Epithelial cell of esophagus (primary cell): Measurements from ENCODE around the gene DTX3.

ENCODE experiments used
- DNase-seq: peaks from one replicate; pipeline ENCODE4 v3.0.0; 2010; ENCODE audit warnings: low read depth
- H3K4me3 ChIP-seq: 2 replicates; pipeline ENCODE4 v1.5.1; 2011; ENCODE audit warnings: mild to moderate bottlenecking, low read length, control low read depth
- TF ChIP-seq, protein P1 (sequence below): IDR thresholded peaks from 2 replicates; pipeline ENCODE4 v1.5.1; 2011; ENCODE audit warnings: low read depth, mild to moderate bottlenecking, low read length, control low read depth, inconsistent platforms; ENCODE audit not compliant: insufficient read depth; ENCODE audit errors: missing control alignments

Gene DTX3

GRCh38 chr12:57625261-57626032 is 20.8 kb downstream of the DTX3 start:
- no peak overlapping the region for H3K4me3 ChIP-seq
- DNase-seq: no peak
- TF ChIP-seq, protein P1, sequence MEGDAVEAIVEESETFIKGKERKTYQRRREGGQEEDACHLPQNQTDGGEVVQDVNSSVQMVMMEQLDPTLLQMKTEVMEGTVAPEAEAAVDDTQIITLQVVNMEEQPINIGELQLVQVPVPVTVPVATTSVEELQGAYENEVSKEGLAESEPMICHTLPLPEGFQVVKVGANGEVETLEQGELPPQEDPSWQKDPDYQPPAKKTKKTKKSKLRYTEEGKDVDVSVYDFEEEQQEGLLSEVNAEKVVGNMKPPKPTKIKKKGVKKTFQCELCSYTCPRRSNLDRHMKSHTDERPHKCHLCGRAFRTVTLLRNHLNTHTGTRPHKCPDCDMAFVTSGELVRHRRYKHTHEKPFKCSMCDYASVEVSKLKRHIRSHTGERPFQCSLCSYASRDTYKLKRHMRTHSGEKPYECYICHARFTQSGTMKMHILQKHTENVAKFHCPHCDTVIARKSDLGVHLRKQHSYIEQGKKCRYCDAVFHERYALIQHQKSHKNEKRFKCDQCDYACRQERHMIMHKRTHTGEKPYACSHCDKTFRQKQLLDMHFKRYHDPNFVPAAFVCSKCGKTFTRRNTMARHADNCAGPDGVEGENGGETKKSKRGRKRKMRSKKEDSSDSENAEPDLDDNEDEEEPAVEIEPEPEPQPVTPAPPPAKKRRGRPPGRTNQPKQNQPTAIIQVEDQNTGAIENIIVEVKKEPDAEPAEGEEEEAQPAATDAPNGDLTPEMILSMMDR: no peak

- DNase-seq: no peak
- H3K4me3 ChIP-seq: no peak overlapping the region
- TF ChIP-seq, protein P1: no peak
These were observed 21.7 kb downstream of the DTX3 start for GRCh38 chr12:57626111-57626920.

DNA sequence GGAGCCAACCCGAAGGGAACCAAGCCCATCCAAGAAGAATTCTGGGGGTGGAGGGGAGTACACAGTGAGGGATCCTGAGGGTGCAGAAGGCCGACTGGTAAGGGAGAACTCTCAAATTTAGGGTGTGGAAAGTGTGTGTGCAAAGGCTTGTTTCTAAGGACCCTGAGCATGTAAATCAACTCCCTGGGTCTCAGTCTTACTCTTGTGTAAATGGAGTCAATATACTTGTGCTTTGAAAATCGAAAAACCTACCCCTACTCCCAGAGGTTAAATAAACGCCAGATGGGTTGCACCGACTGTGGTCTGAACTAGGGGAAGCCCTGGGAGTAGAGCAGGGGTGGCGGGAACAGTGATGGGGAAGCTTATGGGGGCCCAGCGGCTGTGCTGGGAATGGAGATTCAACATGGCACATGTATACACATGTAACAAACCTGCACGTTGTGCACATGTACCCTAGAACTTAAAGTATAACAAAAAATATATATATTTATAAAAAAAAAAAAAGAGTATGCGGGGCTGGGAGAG is 22.4 kb downstream of the DTX3 start:
- no peak for DNase-seq
- H3K4me3 ChIP-seq: no peak overlapping the region
- TF ChIP-seq, protein P1: no peak

DNA sequence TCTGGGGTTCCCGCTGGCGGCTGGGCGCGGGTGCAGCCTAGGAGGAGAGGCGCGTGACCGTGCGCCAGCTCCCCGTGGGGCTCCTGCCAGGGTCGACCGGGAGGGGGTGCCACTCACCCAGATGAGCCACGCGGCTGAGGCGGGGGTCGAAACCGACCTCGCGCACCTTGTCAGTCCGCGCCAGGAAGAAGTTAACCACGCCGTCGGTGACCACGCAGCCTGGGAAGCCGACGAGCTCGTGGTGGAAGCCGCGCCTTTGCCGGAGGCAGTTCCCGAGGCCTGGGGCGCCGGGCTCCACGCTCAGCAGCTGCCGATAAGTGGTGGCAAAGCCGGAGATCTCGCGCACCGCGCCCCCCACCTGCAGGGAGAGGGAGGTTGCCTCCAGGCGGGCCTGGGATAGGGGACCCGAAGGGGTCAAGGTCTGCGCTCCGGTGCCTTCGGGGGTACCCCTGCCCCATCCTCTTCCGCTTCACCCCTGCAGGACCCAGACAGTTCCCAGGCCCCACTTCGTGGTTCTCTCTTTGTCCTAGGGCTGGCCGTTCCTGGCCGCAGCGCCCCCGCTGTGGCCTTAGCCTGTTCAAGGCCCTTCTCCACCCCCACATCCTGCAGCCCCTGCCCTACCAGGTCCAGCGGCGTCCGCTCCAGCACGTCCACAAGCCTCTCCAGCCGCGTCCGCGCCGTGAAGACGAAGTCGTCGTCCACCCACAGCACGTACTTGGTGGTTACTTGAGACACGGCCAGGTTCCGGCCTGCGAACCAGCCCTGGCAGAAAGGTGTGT is 23.1 kb downstream of the DTX3 start:
- H3K4me3 ChIP-seq: no peak overlapping the region
- TF ChIP-seq, protein P1: no peak
- no peak for DNase-seq

- H3K4me3 ChIP-seq: no peak overlapping the region
- DNase-seq: no peak
- TF ChIP-seq, protein P1: no peak
These were observed 23.9 kb downstream of the DTX3 start for GRCh38 chr12:57628280-57629191.
